H7 (cell line): ENCODE data around the gene PTCD2. TPM values are rescaled to one million over a fixed set of nuclear protein-coding genes. Genes with fewer than 3 reads are reported as not detected.

Source experiments
- DNase-seq: peaks from one replicate; pipeline ENCODE4 v3.0.0; 2012
- H3K27me3 ChIP-seq: 2 replicates; pipeline ENCODE4 v1.6.0; 2011; ENCODE audit warnings: mild to moderate bottlenecking, low read length; ENCODE audit not compliant: control insufficient read depth, insufficient read depth
- H3K36me3 ChIP-seq: replicated peaks from 2 replicates; pipeline ENCODE4 v1.5.1; 2011; ENCODE audit warnings: low read length; ENCODE audit not compliant: control insufficient read depth, insufficient read depth
- H3K4me3 ChIP-seq: 2 replicates; pipeline ENCODE4 v1.5.1; 2011; ENCODE audit warnings: low read depth, mild to moderate bottlenecking, control low read depth, low read length, moderate library complexity; ENCODE audit not compliant: insufficient read depth
- total RNA-seq: library from RNA; depleted of rRNA; stranded (reverse); fragments of >200 nt; shearing (Covaris generic); gene quantifications from 2 replicates; pipeline ENCODE4 v1.2.3, GENCODE V29; 2014

PTCD2 gene
- total RNA-seq, 1 experiment from 2014 or later: 16.6 TPM

GRCh38 chr5:72347801-72348308 is 27.7 kb downstream of the PTCD2 start:
- DNase-seq: no peak

GRCh38 chr5:72351376-72351775 is 31.2 kb downstream of the PTCD2 start:
- Histone ChIP-seq H3K4me3 (no peak overlapping the region), H3K27me3 (no peaks in the 10 kb centered on the region), H3K36me3 (no peaks in the 10 kb centered on the region)
- no peak for DNase-seq

More at GRCh38 chr5:72347801-72348308, 27.7 kb downstream of the PTCD2 start:
- H3K36me3 ChIP-seq: no peaks in the 10 kb centered on the region; the same call in 1 of the 2 replicates
- no peaks in the 10 kb centered on the region for H3K27me3 ChIP-seq
- H3K4me3 ChIP-seq: no peak overlapping the region

- DNase-seq: no peak
- no peaks in the 10 kb centered on the region for H3K27me3 ChIP-seq
- H3K36me3 ChIP-seq: no peaks in the 10 kb centered on the region
- no peak overlapping the region for H3K4me3 ChIP-seq
These were observed 32.4 kb downstream of the PTCD2 start for GRCh38 chr5:72352616-72353015.

GRCh38 chr5:72353046-72353445 is 32.9 kb downstream of the PTCD2 start:
- Histone ChIP-seq H3K4me3 (no peak overlapping the region), H3K27me3 (no peaks in the 10 kb centered on the region), H3K36me3 (no peaks in the 10 kb centered on the region)
- DNase-seq: no peak

- peak; percentile 30 for DNase-seq
- H3K27me3 ChIP-seq: no peaks in the 10 kb centered on the region
- peaks cover 3% of the 10 kb centered on the region; the same call in 1 of the 2 replicates for H3K36me3 ChIP-seq
- H3K4me3 ChIP-seq: no peak overlapping the region
These were observed 35.6 kb downstream of the PTCD2 start for GRCh38 chr5:72355706-72356299.

- Histone ChIP-seq H3K4me3 (no peak overlapping the region), H3K27me3 (no peaks in the 10 kb centered on the region), H3K36me3 (peaks cover 3% of the 10 kb centered on the region; the same call in 1 of the 2 replicates)
- DNase-seq: no peak
These were observed 36.2 kb downstream of the PTCD2 start for GRCh38 chr5:72356361-72356760.

GRCh38 chr5:72358925-72359324 is 38.8 kb downstream of the PTCD2 start:
- H3K36me3 ChIP-seq: peaks cover 4% of the 10 kb centered on the region
- no peak overlapping the region for H3K4me3 ChIP-seq
- DNase-seq: no peak
- no peaks in the 10 kb centered on the region for H3K27me3 ChIP-seq

- no peaks in the 10 kb centered on the region for H3K27me3 ChIP-seq
- no peak overlapping the region for H3K4me3 ChIP-seq
These were observed 39.7 kb downstream of the PTCD2 start for GRCh38 chr5:72359886-72360285.

GRCh38 chr5:72363166-72363802 is 43.1 kb downstream of the PTCD2 start:
- no peak for DNase-seq
- Histone ChIP-seq H3K36me3 (peaks cover 3% of the 10 kb centered on the region), H3K27me3 (no peaks in the 10 kb centered on the region), H3K4me3 (no peak overlapping the region)

More at GRCh38 chr5:72359886-72360285, 39.7 kb downstream of the PTCD2 start:
- peaks cover 4% of the 10 kb centered on the region for H3K36me3 ChIP-seq
- no peak for DNase-seq

- no peak for DNase-seq
- no peaks in the 10 kb centered on the region for H3K27me3 ChIP-seq
These were observed 44.0 kb downstream of the PTCD2 start for GRCh38 chr5:72364171-72364570.

GRCh38 chr5:72364951-72365350 is 44.8 kb downstream of the PTCD2 start:
- no peak for DNase-seq
- H3K4me3 ChIP-seq: no peak overlapping the region
- H3K36me3 ChIP-seq: peaks cover 2% of the 10 kb centered on the region
- H3K27me3 ChIP-seq: no peaks in the 10 kb centered on the region

More at GRCh38 chr5:72364171-72364570, 44.0 kb downstream of the PTCD2 start:
- Histone ChIP-seq H3K36me3 (peaks cover 2% of the 10 kb centered on the region), H3K4me3 (no peak overlapping the region)

GRCh38 chr5:72366324-72366976 is 46.3 kb downstream of the PTCD2 start:
- H3K36me3 ChIP-seq: peaks cover 2% of the 10 kb centered on the region; the same call in 1 of the 2 replicates
- H3K4me3 ChIP-seq: no peak overlapping the region
- DNase-seq: peak; percentile 28
- H3K27me3 ChIP-seq: no peaks in the 10 kb centered on the region

- Histone ChIP-seq H3K27me3 (no peaks in the 10 kb centered on the region), H3K36me3 (no peaks in the 10 kb centered on the region), H3K4me3 (no peak overlapping the region)
- DNase-seq: no peak
These were observed 48.1 kb downstream of the PTCD2 start for GRCh38 chr5:72368271-72368670.

- no peak for DNase-seq
- H3K27me3 ChIP-seq: no peaks in the 10 kb centered on the region
- no peaks in the 10 kb centered on the region for H3K36me3 ChIP-seq
- H3K4me3 ChIP-seq: no peak overlapping the region
These were observed 49.1 kb downstream of the PTCD2 start for GRCh38 chr5:72369301-72369700.

GRCh38 chr5:72369711-72370110 is 49.5 kb downstream of the PTCD2 start:
- no peaks in the 10 kb centered on the region for H3K36me3 ChIP-seq
- no peak for DNase-seq
- H3K27me3 ChIP-seq: no peaks in the 10 kb centered on the region
- H3K4me3 ChIP-seq: no peak overlapping the region
